ENCODE results near the gene CD302. TPM values are rescaled to one million over a fixed set of nuclear protein-coding genes. Genes with fewer than 3 reads are reported as not detected.
"Not testable (repeated sequence)": the region's sequence is repeated elsewhere in the genome, so short reads cannot be mapped to it uniquely, and the experiment has no call there.

The CD302 gene
- total RNA-seq, 1 experiment from 2014 or later = 3.3 TPM

GRCh38 chr2:159788253-159788652, 9.8 kb downstream of the CD302 start:
- no peak overlapping the region for H3K27ac ChIP-seq (ENCODE audit: low read length)
- ChIA-PET CTCF (no interaction called here), POLR2A (no interaction called here)
- in situ Hi-C loops (cut with HindIII; ENCODE audit: low pct_unique_long_range_greater_than_20kb, low sequenced_read_pairs) = no loop called here
- intact Hi-C loops (cut with micrococcal nuclease; ENCODE audit: unreplicated experiment) = no loop called here
- H3K4me3 ChIP-seq (ENCODE audit: low read depth in 2 of 2, low read length in 2 of 2) = no peak overlapping the region
- H3K36me3 ChIP-seq (ENCODE audit: control insufficient read depth, insufficient read depth, low read length) = no peaks in the 10 kb centered on the region
- no peaks in the 10 kb centered on the region for H3K4me1 ChIP-seq (ENCODE audit: control insufficient read depth, insufficient read depth, low read length)
- TF ChIP-seq CTCF (IDR thresholded peaks at IDR 0.05) = no peak
- no peak for TF ChIP-seq TCF7L2 (IDR thresholded peaks at IDR 0.05; ENCODE audit: low read depth, low read length)
- no peak for TF ChIP-seq SIN3A (IDR thresholded peaks at IDR 0.05; ENCODE audit: borderline replicate concordance, insufficient read depth, low read depth, low read length)
- no peak for TF ChIP-seq POLR2AphosphoS5 (IDR thresholded peaks at IDR 0.05; ENCODE audit: low read depth, low read length)
- no peak for TF ChIP-seq REST (IDR thresholded peaks at IDR 0.05; ENCODE audit: insufficient read depth in 1 of 2, low read depth in 2 of 2, low read length in 1 of 2)
- no peaks in the 10 kb centered on the region for H3K9me3 ChIP-seq (ENCODE audit: control insufficient read depth, insufficient read depth, low read depth, low read length)
- no peaks in the 10 kb centered on the region for H3K27me3 ChIP-seq (ENCODE audit: control insufficient read depth, insufficient read depth, low read length)
- BruUV-seq (replicated peaks) = no TSS peak
- DNase-seq (ENCODE audit: low read depth, low spot score) (no peak), ATAC-seq (no peak)

- BruUV-seq (replicated peaks); CTCF ChIA-PET; in situ Hi-C loops (cut with HindIII; ENCODE audit: low pct_unique_long_range_greater_than_20kb, low sequenced_read_pairs): not testable (repeated sequence)
Measured at GRCh38 chr2:159787647-159788046, 10.4 kb downstream of the CD302 start.

GRCh38 chr2:159786938-159787337, 11.1 kb downstream of the CD302 start:
- Histone ChIP-seq H3K4me1 (ENCODE audit: control insufficient read depth, insufficient read depth, low read length) (no peaks in the 10 kb centered on the region), H3K36me3 (ENCODE audit: control insufficient read depth, insufficient read depth, low read length) (no peaks in the 10 kb centered on the region), H3K4me3 (ENCODE audit: low read depth in 2 of 2, low read length in 2 of 2) (no peak overlapping the region), H3K27me3 (ENCODE audit: control insufficient read depth, insufficient read depth, low read length) (no peaks in the 10 kb centered on the region), H3K9me3 (ENCODE audit: control insufficient read depth, insufficient read depth, low read depth, low read length) (no peaks in the 10 kb centered on the region), H3K27ac (ENCODE audit: low read length) (no peak overlapping the region)
- in situ Hi-C loops (cut with HindIII; ENCODE audit: low pct_unique_long_range_greater_than_20kb, low sequenced_read_pairs) = no loop called here
- ChIA-PET POLR2A (no interaction called here), CTCF (no interaction called here)
- intact Hi-C loops (cut with micrococcal nuclease; ENCODE audit: unreplicated experiment) = no loop called here
- no peak for TF ChIP-seq POLR2AphosphoS5 (IDR thresholded peaks at IDR 0.05; ENCODE audit: low read depth, low read length)
- TF ChIP-seq CTCF (IDR thresholded peaks at IDR 0.05) = no peak
- TF ChIP-seq REST (IDR thresholded peaks at IDR 0.05; ENCODE audit: insufficient read depth in 1 of 2, low read depth in 2 of 2, low read length in 1 of 2) = no peak
- TF ChIP-seq SIN3A (IDR thresholded peaks at IDR 0.05; ENCODE audit: borderline replicate concordance, insufficient read depth, low read depth, low read length) = no peak
- TF ChIP-seq TCF7L2 (IDR thresholded peaks at IDR 0.05; ENCODE audit: low read depth, low read length) = no peak
- no peak for DNase-seq (ENCODE audit: low read depth, low spot score)
- no peak for ATAC-seq
- no TSS peak for BruUV-seq (replicated peaks)

More at GRCh38 chr2:159787647-159788046, 10.4 kb downstream of the CD302 start:
- H3K27ac ChIP-seq (ENCODE audit: low read length); H3K4me1 ChIP-seq (ENCODE audit: control insufficient read depth, insufficient read depth, low read length); H3K9me3 ChIP-seq (ENCODE audit: control insufficient read depth, insufficient read depth, low read depth, low read length); H3K4me3 ChIP-seq (ENCODE audit: low read depth in 2 of 2, low read length in 2 of 2); H3K36me3 ChIP-seq (ENCODE audit: control insufficient read depth, insufficient read depth, low read length); H3K27me3 ChIP-seq (ENCODE audit: control insufficient read depth, insufficient read depth, low read length); ATAC-seq; DNase-seq (ENCODE audit: low read depth, low spot score); intact Hi-C loops (cut with micrococcal nuclease; ENCODE audit: unreplicated experiment); POLR2A ChIA-PET: not testable (repeated sequence)
